ENCODE measurements around the gene HAUS7.

Gene HAUS7

GRCh38 chrX:153410373-153410772 is 60.0 kb downstream of the HAUS7 start:
- H3K27me3 ChIP-seq (ENCODE audit: insufficient read depth, poor library complexity, severe bottlenecking) = no peaks in the 10 kb centered on the region

GRCh38 chrX:153409414-153410101 is 60.8 kb downstream of the HAUS7 start:
- Histone ChIP-seq H3K4me3 (replicated peaks; ENCODE audit: insufficient read depth, low read length) (no peak overlapping the region), H3K27me3 (ENCODE audit: insufficient read depth, poor library complexity, severe bottlenecking) (no peaks in the 10 kb centered on the region), H3K27ac (replicated peaks) (no peak overlapping the region)
- no peak for DNase-seq (ENCODE audit: low read depth in 1 of 2, low spot score in 1 of 2)
- no peak for TF ChIP-seq REST (IDR thresholded peaks at IDR 0.05; ENCODE audit: insufficient replicate concordance, low read depth)
- TF ChIP-seq CTCF (IDR thresholded peaks at IDR 0.05; ENCODE audit: insufficient read depth, low read length) = no peak
- TF ChIP-seq POLR2AphosphoS5 (IDR thresholded peaks at IDR 0.05; ENCODE audit: low read depth) = no peak
- TF ChIP-seq GABPA (IDR thresholded peaks at IDR 0.05; ENCODE audit: low read depth) = no peak
- no peak for TF ChIP-seq SPI1 (IDR thresholded peaks at IDR 0.05; ENCODE audit: borderline replicate concordance, low read depth)

More at GRCh38 chrX:153410373-153410772, 60.0 kb downstream of the HAUS7 start:
- Histone ChIP-seq H3K27ac (replicated peaks) (no peak overlapping the region), H3K4me3 (replicated peaks; ENCODE audit: insufficient read depth, low read length) (no peak overlapping the region)
- no peak for DNase-seq (ENCODE audit: low read depth in 1 of 2, low spot score in 1 of 2)
- no peak for TF ChIP-seq POLR2AphosphoS5 (IDR thresholded peaks at IDR 0.05; ENCODE audit: low read depth)
- TF ChIP-seq REST (IDR thresholded peaks at IDR 0.05; ENCODE audit: insufficient replicate concordance, low read depth) = no peak
- no peak for TF ChIP-seq SPI1 (IDR thresholded peaks at IDR 0.05; ENCODE audit: borderline replicate concordance, low read depth)
- no peak for TF ChIP-seq GABPA (IDR thresholded peaks at IDR 0.05; ENCODE audit: low read depth)
- no peak for TF ChIP-seq CTCF (IDR thresholded peaks at IDR 0.05; ENCODE audit: insufficient read depth, low read length)

GRCh38 chrX:153408871-153409351 is 61.5 kb downstream of the HAUS7 start:
- H3K27me3 ChIP-seq (ENCODE audit: insufficient read depth, poor library complexity, severe bottlenecking) = no peaks in the 10 kb centered on the region
- no peak overlapping the region for H3K27ac ChIP-seq (replicated peaks)
- H3K4me3 ChIP-seq (replicated peaks; ENCODE audit: insufficient read depth, low read length) = no peak overlapping the region
- TF ChIP-seq CTCF (IDR thresholded peaks at IDR 0.05; ENCODE audit: insufficient read depth, low read length) = no peak
- TF ChIP-seq SPI1 (IDR thresholded peaks at IDR 0.05; ENCODE audit: borderline replicate concordance, low read depth) = no peak
- no peak for TF ChIP-seq REST (IDR thresholded peaks at IDR 0.05; ENCODE audit: insufficient replicate concordance, low read depth)
- TF ChIP-seq GABPA (IDR thresholded peaks at IDR 0.05; ENCODE audit: low read depth) = no peak
- TF ChIP-seq POLR2AphosphoS5 (IDR thresholded peaks at IDR 0.05; ENCODE audit: low read depth) = no peak
- no peak for DNase-seq (ENCODE audit: low read depth in 1 of 2, low spot score in 1 of 2)

All from HL-60 (cell line).